Measurements from ENCODE around the gene ZNF766. TPM values are rescaled to one million over a fixed set of nuclear protein-coding genes. Genes with fewer than 3 reads are reported as not detected.

Gene ZNF766
- total and polyA plus RNA-seq, 9 of the 15 experiments (the other 6 are each of a cell fraction or from before 2014, with no cell fraction given) = 6.7 to 23.0 (median 11.2) TPM

DNA sequence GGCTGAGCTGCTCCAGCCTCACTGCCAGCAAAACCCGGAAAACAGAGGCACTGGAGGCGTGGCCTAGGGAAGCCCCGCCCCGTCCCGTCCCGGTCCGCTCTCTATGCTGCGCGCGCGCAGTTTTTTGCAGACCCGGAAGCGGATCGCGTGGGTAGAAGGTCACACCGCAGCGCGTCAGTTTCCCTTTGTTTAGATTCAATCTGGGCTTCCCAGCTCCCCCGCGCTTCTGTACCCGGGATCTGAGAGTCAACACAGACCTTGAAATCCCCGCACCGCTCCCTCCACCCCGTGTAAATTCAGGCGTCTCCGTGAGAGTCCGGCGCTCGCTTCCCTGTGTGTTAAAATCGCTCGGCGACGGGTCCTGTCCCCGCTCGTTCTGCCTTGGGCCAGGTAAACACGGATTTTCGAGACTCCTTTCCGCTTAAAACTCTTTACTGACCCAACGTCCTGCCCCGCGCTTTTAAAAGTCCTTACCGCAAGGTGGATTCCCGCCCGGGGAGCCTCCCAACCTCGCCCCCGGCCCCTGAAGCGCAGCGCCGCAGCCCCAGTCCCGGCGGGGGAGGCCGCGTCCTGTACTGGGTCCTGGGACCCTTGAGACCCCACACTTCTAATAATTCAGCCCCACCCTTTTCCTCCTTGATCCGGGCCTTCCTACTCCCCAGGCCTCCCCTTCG, 66.9 kb downstream of the ZNF766 start, which contains the start of gene ZNF610:
TSS of gene ZNF610 (plus strand) at position 127 of the 674 bp plus-strand sequence. CDS start 12,930 bp downstream, outside the sequence.
- ChIA-PET POLR2A (no interaction called here), CTCF (ENCODE audit: low intra/inter-chr PET ratio) (no interaction called here)
- 18% methylated on average over 42 of the region's 55 CpGs for WGBS (ENCODE audit: insufficient coverage, low coverage, missing lambda C conversion rate)
- no peaks in the 10 kb centered on the region for H3K79me2 ChIP-seq (ENCODE audit: control insufficient read depth, insufficient read depth, low read length)
- TF ChIP-seq PTBP1 (IDR thresholded peaks at IDR 0.05; ENCODE audit: low read depth, low read length) (no peak), ZBTB1 (CRISPR knock-in tag; IDR thresholded peaks at IDR 0.05; ENCODE audit: borderline replicate concordance, low read depth) (no peak), L3MBTL2 (IDR thresholded peaks at IDR 0.05) (no peak), EWSR1 (IDR thresholded peaks at IDR 0.05; ENCODE audit: borderline replicate concordance, low read depth, partially characterized antibody) (no peak), NCOA1 (IDR thresholded peaks at IDR 0.05; ENCODE audit: low read depth) (no peak), TGIF2 (CRISPR knock-in tag; IDR thresholded peaks at IDR 0.05) (no peak), FOSL1 (tag; conservative IDR thresholded peaks at IDR 0.05) (no peak), SMARCE1 (IDR thresholded peaks at IDR 0.05) (no peak), CCNT2 (IDR thresholded peaks at IDR 0.05; ENCODE audit: borderline replicate concordance, extremely low read depth, insufficient read length, low read depth, low read length) (no peak), ZNF23 (CRISPR knock-in tag; IDR thresholded peaks at IDR 0.05) (no peak), KLF10 (CRISPR knock-in tag; IDR thresholded peaks at IDR 0.05) (no peak)
- TF ChIP-seq, protein P1, sequence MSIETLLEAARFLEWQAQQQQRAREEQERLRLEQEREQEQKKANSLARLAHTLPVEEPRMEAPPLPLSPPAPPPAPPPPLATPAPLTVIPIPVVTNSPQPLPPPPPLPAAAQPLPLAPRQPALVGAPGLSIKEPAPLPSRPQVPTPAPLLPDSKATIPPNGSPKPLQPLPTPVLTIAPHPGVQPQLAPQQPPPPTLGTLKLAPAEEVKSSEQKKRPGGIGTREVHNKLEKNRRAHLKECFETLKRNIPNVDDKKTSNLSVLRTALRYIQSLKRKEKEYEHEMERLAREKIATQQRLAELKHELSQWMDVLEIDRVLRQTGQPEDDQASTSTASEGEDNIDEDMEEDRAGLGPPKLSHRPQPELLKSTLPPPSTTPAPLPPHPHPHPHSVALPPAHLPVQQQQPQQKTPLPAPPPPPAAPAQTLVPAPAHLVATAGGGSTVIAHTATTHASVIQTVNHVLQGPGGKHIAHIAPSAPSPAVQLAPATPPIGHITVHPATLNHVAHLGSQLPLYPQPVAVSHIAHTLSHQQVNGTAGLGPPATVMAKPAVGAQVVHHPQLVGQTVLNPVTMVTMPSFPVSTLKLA (conservative IDR thresholded peaks at IDR 0.05) = no peak
- TF ChIP-seq, protein P2, sequence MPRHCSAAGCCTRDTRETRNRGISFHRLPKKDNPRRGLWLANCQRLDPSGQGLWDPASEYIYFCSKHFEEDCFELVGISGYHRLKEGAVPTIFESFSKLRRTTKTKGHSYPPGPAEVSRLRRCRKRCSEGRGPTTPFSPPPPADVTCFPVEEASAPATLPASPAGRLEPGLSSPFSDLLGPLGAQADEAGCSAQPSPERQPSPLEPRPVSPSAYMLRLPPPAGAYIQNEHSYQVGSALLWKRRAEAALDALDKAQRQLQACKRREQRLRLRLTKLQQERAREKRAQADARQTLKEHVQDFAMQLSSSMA (CRISPR knock-in tag; IDR thresholded peaks at IDR 0.05) = no peak
- TF ChIP-seq, protein P3, sequence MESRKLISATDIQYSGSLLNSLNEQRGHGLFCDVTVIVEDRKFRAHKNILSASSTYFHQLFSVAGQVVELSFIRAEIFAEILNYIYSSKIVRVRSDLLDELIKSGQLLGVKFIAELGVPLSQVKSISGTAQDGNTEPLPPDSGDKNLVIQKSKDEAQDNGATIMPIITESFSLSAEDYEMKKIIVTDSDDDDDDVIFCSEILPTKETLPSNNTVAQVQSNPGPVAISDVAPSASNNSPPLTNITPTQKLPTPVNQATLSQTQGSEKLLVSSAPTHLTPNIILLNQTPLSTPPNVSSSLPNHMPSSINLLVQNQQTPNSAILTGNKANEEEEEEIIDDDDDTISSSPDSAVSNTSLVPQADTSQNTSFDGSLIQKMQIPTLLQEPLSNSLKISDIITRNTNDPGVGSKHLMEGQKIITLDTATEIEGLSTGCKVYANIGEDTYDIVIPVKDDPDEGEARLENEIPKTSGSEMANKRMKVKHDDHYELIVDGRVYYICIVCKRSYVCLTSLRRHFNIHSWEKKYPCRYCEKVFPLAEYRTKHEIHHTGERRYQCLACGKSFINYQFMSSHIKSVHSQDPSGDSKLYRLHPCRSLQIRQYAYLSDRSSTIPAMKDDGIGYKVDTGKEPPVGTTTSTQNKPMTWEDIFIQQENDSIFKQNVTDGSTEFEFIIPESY (CRISPR knock-in tag; IDR thresholded peaks at IDR 0.05) = no peak
- TF ChIP-seq, protein P4, sequence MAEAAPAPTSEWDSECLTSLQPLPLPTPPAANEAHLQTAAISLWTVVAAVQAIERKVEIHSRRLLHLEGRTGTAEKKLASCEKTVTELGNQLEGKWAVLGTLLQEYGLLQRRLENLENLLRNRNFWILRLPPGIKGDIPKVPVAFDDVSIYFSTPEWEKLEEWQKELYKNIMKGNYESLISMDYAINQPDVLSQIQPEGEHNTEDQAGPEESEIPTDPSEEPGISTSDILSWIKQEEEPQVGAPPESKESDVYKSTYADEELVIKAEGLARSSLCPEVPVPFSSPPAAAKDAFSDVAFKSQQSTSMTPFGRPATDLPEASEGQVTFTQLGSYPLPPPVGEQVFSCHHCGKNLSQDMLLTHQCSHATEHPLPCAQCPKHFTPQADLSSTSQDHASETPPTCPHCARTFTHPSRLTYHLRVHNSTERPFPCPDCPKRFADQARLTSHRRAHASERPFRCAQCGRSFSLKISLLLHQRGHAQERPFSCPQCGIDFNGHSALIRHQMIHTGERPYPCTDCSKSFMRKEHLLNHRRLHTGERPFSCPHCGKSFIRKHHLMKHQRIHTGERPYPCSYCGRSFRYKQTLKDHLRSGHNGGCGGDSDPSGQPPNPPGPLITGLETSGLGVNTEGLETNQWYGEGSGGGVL (CRISPR knock-in tag; IDR thresholded peaks at IDR 0.05) = no peak
- no peak for FAIRE-seq
- H2AFZ ChIP-seq (ENCODE audit: low read depth, low read length) = no peak within 1 kb of the TSS
- in situ Hi-C loops (cut with MboI) = no loop called here
- H3K36me3 ChIP-seq (ENCODE audit: control insufficient read depth, insufficient read depth, low read length) = no peaks in the 10 kb centered on the region
- H4K20me1 ChIP-seq (replicated peaks; ENCODE audit: control insufficient read depth, insufficient read depth, low read length) = no peaks in the 10 kb centered on the region
- no peaks in the 10 kb centered on the region for H3K9me1 ChIP-seq (ENCODE audit: control insufficient read depth, insufficient read depth, low read length)
- H3K9ac ChIP-seq (ENCODE audit: insufficient read depth in 1 of 2, low read depth in 2 of 2, low read length in 2 of 2) = no peak within 1 kb of the TSS
- intact Hi-C loops (cut with micrococcal nuclease) = no loop called here
- no peak within 1 kb of the TSS for H3K27ac ChIP-seq (ENCODE audit: extremely low read depth, low read depth, low read length)
- DNase-seq (ENCODE audit: extremely low read depth in 1 of 4, low spot score in 3 of 4) = no peak
- BruUV-seq (replicated peaks) = no TSS peak
- H3K27me3 ChIP-seq (ENCODE audit: control insufficient read depth in 2 of 2, insufficient read depth in 2 of 2, low read length in 2 of 2) = no peaks in the 10 kb centered on the region
- H3K4me2 ChIP-seq (ENCODE audit: insufficient read depth, low read length) = no peak within 1 kb of the TSS
- ATAC-seq = no peak
- H3K4me1 ChIP-seq (replicated peaks in 1 of 2; ENCODE audit: control insufficient read depth in 2 of 2, insufficient read depth in 2 of 2, low read length in 2 of 2) = peaks cover 0 to 7% of the 10 kb centered on the region in 2 experiments; a peak in 2 of 5 replicates
- no peak within 1 kb of the TSS for H3K4me3 ChIP-seq
- 0 out of 2 replicates have a peak, but pooled peaks cover 1% of the 10 kb centered on the region for H3K9me3 ChIP-seq (replicated peaks; ENCODE audit: control insufficient read depth, insufficient read depth, low read depth, low read length)
